ENCODE results near the gene OR11L1. TPM values are rescaled to one million over a fixed set of nuclear protein-coding genes. Genes with fewer than 3 reads are reported as not detected.

The OR11L1 gene, protein sequence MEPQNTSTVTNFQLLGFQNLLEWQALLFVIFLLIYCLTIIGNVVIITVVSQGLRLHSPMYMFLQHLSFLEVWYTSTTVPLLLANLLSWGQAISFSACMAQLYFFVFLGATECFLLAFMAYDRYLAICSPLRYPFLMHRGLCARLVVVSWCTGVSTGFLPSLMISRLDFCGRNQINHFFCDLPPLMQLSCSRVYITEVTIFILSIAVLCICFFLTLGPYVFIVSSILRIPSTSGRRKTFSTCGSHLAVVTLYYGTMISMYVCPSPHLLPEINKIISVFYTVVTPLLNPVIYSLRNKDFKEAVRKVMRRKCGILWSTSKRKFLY
- total RNA-seq (ENCODE audit: low replicate concordance): not detected in 2 replicates

DNA sequence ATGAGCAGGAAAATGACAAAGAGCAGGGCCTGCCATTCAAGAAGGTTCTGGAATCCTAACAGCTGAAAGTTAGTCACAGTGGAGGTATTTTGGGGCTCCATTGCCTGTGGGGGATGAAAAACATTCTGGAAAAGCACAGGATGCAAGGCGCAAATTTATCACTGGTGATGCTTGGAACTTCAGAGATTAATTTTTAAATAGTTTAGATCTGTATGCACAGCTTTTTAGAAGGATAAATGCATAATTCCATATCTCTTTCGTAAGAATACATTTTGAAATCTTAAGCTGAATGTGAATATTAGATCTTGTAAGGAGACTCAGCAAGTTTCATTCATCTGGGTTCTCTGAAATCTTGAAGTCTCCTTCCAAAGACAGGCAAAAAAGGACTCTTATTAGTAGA, at the start of gene OR11L1:
Gene OR11L1, minus strand, starts transcription at position 101 of the 400 bp plus-strand sequence. Its CDS starts 0 bp downstream, at position 101.

DNA sequence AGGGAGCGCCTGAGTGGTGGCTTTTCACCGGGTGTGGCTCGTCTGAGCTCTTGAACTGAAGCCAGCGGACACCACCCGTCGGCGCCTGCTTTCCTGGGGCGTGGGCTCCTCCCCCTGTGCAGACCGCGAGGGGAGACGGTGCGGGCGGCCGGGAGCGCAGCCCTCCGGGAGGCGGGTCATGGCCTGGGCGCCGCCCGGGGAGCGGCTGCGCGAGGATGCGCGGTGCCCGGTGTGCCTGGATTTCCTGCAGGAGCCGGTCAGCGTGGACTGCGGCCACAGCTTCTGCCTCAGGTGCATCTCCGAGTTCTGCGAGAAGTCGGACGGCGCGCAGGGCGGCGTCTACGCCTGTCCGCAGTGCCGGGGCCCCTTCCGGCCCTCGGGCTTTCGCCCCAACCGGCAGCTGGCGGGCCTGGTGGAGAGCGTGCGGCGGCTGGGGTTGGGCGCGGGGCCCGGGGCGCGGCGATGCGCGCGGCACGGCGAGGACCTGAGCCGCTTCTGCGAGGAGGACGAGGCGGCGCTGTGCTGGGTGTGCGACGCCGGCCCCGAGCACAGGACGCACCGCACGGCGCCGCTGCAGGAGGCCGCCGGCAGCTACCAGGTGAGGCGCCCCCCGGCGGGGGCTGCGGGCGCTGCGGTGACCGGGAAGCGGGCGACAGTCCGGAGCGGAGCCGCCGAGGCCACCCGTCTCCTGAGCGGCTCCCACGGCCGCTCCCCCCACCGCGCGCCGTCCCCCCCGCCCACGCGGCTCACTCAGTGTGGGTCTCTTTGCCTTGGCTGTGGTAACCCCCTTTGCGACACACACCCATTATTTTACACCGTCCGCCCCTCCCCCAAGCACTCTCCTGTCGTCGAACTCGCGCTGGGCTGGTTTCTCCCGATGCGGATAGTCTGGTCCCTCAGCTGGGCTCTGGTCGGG, 15.6 kb upstream of the OR11L1 start, which contains the start of gene TRIM58:
Gene TRIM58, plus strand, starts transcription at position 119 of the 916 bp plus-strand sequence. Its CDS starts 60 bp downstream, at position 179.

DNA sequence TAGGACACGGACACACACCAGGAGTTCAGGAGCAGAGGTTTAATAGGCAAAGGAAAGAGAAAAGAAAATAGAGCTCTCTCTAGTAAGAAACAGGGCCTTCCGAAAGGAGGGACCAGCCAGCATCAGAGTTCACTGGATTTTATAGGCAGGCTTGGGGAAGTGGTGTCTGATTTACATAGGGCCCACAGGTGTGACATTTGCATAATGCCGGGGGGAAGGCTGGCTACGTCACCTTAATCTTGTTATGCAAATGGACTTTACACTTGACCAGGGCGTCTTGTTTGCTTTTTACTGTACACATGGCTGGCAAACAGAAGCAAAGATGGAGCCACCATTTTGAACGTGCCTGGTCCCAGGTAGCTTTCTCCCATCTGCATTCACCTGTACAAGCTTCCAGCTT, 17.7 kb downstream of the OR11L1 start, which contains the start of gene OR14A16:
Gene OR14A16, minus strand, starts transcription at position 97 of the 400 bp plus-strand sequence. CDS start 8,390 bp downstream, outside the sequence.

Other genes starting within 250 kb of the OR11L1 start
- not detected in 2 replicates for gene OR2G3, start 236.3 kb downstream of the OR11L1 start, total RNA-seq (ENCODE audit: low replicate concordance)
- gene OR13G1, start 162.2 kb downstream of the OR11L1 start, total RNA-seq (ENCODE audit: low replicate concordance): not detected in 2 replicates
- not detected in 2 replicates for gene OR6F1, start 125.2 kb downstream of the OR11L1 start, total RNA-seq (ENCODE audit: low replicate concordance)
- not detected in 2 replicates for gene OR14K1, start 103.3 kb downstream of the OR11L1 start, total RNA-seq (ENCODE audit: low replicate concordance)
- gene OR14A2, start 93.8 kb downstream of the OR11L1 start, total RNA-seq (ENCODE audit: low replicate concordance): not detected in 2 replicates
- gene OR1C1, start 81.3 kb downstream of the OR11L1 start, total RNA-seq (ENCODE audit: low replicate concordance): not detected in 2 replicates
- gene OR14A16, start 17.8 kb downstream of the OR11L1 start, total RNA-seq (ENCODE audit: low replicate concordance): not detected in 2 replicates
- gene TRIM58, start 15.3 kb upstream of the OR11L1 start, total RNA-seq (ENCODE audit: low replicate concordance): 0.30 TPM in 1 of 2 replicates, not detected in the other
- not detected in 2 replicates for gene OR2W3, start 53.7 kb upstream of the OR11L1 start, total RNA-seq (ENCODE audit: low replicate concordance)
- not detected in 2 replicates for gene OR2T8, start 78.4 kb upstream of the OR11L1 start, total RNA-seq (ENCODE audit: low replicate concordance)
- not detected in 2 replicates for gene OR2AJ1, start 83.0 kb upstream of the OR11L1 start, total RNA-seq (ENCODE audit: low replicate concordance)
- not detected in 2 replicates for gene OR2L8, start 107.0 kb upstream of the OR11L1 start, total RNA-seq (ENCODE audit: low replicate concordance)
- not detected in 2 replicates for gene OR2AK2, start 123.3 kb upstream of the OR11L1 start, total RNA-seq (ENCODE audit: low replicate concordance)
- gene OR2L5, start 171.8 kb upstream of the OR11L1 start, total RNA-seq (ENCODE audit: low replicate concordance): not detected in 2 replicates
- not detected in 2 replicates for gene OR2L2, start 188.2 kb upstream of the OR11L1 start, total RNA-seq (ENCODE audit: low replicate concordance)
- gene OR2L3, start 204.9 kb upstream of the OR11L1 start, total RNA-seq (ENCODE audit: low replicate concordance): not detected in 2 replicates

Data from smooth muscle cell of the coronary artery (primary cell).